C4-2B (cell line): ENCODE measurements around the gene SPINT2.

Source experiments
- H3K27ac ChIP-seq: fragments of 450-650 bp; 2 replicates; pipeline ENCODE4 v1.5.1; 2017
- ZFX ChIP-seq: fragments of 450-650 bp; IDR thresholded peaks from 2 replicates; pipeline ENCODE4 v1.6.1; 2017
- TF ChIP-seq, protein P1 (sequence below): fragments of 450-650 bp; conservative IDR thresholded peaks from 2 replicates; pipeline ENCODE4 v1.5.1; 2017; ENCODE audit warnings: mild to moderate bottlenecking

The SPINT2 gene

DNA sequence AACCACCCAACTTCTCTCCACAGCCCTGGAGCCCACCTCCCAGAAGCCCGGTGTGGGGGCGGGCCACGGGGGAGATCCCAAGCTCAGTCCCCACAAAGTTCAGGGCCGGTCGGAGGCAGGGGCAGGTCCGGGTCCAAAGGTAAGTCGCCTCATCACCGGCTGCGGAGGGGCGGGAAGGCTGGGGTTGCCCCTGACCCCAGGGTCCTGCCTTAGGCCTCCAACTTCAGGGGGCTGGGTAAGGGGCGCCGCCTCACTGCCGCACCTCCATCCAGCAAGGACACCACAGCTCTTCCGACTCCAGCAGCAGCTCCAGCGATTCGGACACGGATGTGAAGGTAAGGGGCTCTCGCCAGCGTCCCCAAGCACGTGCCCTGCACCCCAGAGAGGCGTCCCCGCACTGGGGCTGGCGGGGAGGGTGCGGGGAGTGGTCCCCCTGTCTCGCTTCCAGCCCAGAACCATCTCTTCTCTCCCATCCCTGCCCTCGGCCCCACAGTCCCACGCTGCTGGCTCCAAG is 40.0 kb downstream of the SPINT2 start:
- TF ChIP-seq ZFX = no peak
- TF ChIP-seq, protein P1, sequence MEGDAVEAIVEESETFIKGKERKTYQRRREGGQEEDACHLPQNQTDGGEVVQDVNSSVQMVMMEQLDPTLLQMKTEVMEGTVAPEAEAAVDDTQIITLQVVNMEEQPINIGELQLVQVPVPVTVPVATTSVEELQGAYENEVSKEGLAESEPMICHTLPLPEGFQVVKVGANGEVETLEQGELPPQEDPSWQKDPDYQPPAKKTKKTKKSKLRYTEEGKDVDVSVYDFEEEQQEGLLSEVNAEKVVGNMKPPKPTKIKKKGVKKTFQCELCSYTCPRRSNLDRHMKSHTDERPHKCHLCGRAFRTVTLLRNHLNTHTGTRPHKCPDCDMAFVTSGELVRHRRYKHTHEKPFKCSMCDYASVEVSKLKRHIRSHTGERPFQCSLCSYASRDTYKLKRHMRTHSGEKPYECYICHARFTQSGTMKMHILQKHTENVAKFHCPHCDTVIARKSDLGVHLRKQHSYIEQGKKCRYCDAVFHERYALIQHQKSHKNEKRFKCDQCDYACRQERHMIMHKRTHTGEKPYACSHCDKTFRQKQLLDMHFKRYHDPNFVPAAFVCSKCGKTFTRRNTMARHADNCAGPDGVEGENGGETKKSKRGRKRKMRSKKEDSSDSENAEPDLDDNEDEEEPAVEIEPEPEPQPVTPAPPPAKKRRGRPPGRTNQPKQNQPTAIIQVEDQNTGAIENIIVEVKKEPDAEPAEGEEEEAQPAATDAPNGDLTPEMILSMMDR = no peak
- no peak overlapping the region for H3K27ac ChIP-seq

DNA sequence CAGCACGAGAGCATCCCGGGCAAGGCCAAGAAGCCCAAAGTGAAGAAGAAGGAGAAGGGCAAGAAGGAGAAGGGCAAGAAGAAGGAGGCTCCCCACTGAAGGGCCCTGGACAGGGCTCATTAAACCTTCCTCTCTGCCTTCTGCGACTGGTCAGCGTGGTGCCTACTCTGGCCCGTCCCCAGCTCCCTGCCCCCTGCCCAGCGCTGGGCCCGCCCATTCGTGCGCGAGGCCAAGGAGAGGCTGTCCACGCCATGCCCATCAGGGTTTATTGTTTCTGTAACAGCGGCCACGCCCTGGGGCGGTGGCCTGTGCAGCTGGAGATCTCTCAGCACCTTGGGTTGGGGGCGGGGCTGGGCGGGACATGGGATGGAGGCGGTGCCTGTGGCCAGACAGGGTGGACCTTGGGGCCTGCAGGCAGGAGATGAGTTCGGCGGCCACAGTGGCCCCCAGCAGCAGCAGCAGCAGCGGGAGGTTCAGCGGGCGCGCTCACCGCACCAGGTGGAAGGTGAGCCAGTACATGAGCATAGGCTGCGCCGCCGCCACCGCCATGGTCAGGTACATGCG is 40.6 kb downstream of the SPINT2 start:
- TF ChIP-seq ZFX = no peak
- TF ChIP-seq, protein P1 = no peak
- H3K27ac ChIP-seq = no peak overlapping the region

DNA sequence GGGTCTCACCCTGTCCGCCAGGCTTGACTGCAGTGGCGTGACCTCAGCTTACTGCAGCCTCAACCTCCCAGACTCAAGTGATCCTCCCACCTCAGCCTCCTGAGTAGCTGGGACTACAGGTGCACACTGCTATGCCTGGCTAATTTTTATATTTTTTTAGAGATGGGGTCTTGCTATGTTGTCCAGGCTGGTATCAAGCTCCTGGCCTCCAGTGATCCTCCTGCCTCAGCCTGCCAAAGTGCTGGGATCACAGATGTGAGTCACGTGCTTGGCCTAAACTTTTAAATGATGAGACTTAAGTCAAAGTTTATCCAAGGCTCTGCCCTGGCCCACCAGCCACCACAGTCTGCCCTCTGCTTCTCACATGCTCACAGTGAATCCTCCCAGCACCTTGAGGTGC is 41.9 kb downstream of the SPINT2 start:
- no peak overlapping the region for H3K27ac ChIP-seq
- TF ChIP-seq, protein P1 = no peak
- TF ChIP-seq ZFX = no peak

DNA sequence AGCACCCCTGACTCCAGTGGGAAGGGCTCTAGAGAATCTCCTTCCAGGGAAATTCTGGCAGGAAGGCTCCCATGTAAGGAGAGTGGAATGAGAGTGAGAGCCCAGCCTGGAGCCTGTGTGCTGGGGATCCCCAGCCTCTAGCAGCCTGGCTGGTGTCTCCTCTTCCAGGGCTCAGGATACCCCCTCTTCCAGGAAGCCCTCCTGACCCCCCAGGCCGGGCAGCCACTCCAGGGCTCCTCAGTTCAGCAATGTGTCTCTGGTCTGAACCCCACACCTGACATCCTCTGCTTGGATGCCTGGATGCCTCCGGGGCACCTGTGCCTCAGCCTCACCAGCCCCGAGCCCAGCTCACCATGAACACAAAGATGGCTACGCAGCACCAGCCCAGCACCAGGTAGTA is 42.7 kb downstream of the SPINT2 start:
- H3K27ac ChIP-seq = no peak overlapping the region
- TF ChIP-seq, protein P1 = no peak
- TF ChIP-seq ZFX = no peak

DNA sequence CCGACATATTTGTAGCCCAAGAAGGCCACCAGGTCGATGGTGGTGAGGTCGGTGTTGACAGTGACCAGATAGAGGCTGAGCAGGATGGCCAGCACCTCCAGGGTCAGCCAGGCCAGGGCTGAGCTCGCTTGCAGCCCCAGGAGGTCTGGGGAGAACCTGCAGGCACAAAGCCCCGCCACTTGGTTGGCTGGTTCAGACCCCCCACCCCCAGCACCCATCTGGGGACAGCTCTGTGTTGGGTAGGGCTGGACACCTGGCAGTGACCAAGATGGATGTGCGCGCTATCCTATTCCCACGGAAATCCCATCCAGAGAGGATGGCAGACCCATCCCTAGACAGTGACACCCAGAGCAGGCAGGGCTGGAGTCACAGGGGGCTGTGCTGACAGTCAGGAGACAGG is 43.2 kb downstream of the SPINT2 start:
- TF ChIP-seq, protein P1 = no peak
- no peak for TF ChIP-seq ZFX
- H3K27ac ChIP-seq = no peak overlapping the region

DNA sequence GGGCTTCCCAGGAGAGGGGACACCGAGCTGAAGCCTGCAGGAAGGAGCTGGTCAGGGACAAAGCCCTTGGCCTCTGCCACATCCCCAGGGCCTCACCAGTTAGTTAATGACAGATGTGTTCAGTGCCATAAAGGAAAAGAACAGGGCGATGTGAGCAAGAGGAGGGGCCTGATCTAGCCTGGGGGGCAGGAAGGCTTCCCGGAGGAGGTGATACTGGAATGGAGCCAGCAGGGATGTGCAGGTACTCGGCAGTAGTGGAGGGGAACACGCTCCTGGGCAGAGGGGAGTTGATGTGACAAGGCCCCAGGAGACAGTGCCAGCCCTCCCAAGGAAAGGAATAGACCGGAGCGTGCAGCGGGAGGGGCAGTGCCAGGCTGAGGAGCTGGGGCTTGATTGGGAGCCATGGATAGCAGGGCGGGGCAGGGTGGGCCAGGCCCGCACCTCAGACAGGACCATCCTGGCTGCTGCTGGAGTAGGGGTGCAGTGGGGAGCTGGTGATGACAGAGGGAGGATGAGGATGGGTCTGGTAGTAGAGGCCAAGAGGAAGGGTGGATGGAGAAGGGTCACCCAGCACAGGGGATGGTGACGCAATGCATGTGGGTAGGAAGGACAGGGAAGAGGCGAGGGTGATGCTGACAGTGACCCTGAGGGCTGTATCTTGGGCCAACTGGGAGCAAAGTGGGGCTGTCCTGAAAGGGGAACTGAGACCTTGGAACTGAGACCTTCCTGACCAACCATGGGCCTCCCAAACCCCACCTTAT is 43.8 kb downstream of the SPINT2 start:
- H3K27ac ChIP-seq = no peak overlapping the region
- TF ChIP-seq ZFX = no peak
- TF ChIP-seq, protein P1 = no peak

DNA sequence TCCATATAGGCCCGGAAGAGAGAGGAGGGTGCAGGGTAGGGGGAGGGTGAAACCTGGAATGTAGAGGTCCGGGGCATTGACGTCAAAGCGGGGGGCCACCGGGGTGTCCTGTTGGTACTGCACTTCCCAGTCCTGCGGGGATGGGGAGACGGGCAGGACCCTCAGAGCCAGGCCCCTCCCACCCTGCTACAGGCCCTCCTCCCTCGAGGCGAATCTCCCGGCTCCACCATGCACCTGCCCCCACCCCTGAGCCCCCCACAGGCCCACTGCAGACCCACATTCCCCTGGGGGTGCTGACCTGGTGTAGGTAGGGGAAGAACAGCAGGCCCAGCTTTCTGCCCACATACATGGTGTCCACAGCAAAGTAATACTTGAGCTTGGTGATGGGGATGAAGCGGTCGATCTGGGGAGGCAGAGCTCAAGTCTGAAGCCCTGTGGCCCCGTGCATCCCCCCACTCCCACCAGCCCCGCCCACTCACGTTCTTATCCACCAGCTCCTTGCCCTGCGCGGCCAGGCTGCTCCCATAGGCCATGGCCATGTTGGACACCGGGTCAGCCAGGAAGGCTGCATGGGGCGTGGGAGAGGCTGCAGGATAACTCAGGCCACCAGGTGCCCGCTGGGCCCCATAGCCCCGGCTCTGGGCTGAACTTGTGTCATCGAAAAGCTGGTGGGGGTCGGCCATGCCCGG is 44.7 kb downstream of the SPINT2 start:
- TF ChIP-seq ZFX = no peak
- TF ChIP-seq, protein P1 = no peak
- H3K27ac ChIP-seq = no peak overlapping the region
